ENCODE data around the gene SLC7A10. TPM values are rescaled to one million over a fixed set of nuclear protein-coding genes. Genes with fewer than 3 reads are reported as not detected.

SLC7A10 gene
- total RNA-seq, 2 donors from 2014 or later = not detected

DNA sequence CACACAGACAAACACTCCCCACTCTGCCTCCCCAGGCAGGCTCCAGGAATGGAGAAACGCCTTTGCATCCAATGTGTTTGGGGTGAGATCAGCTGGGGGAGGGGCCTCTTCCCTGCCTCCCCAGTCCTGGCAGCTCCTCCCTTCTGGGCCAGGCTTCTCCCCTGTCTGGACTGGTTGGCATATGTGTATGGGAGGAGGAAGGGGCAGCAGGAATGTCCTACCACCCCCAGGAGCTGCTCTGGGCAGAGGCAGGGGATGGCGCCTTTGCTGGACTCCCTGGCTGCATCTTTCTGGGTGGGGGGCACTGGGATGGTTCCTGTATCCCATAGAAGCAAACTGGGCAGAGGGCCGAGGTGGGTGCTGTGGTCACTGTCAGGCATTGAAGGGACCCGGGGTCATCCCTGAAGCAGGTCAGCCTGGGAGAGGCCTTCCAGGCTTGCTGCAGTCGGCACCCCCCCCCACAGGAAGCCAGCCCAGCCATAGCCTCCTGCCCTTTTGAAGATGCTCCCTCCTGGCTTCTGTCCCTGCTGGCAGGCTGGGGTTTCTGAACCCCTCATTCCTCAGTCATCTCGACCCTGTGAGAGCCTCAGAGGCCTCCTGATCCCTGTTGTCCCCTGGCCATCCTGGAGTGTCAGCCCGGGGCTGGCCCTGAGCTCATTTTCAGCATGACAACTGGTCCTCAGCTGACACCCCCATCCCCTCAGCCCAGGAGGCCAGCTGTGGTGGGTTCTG, 21.2 kb upstream of the SLC7A10 start:
- DNase-seq = no peak
- Histone ChIP-seq H3K4me3 (no peak overlapping the region), H3K27ac (no peak overlapping the region), H3K36me3 (no peaks in the 10 kb centered on the region), H3K4me1 (peaks cover under 1% of the 10 kb centered on the region), H3K9me3 (no peaks in the 10 kb centered on the region), H3K9ac (ENCODE audit: low read depth in 2 of 2, low read length in 2 of 2) (no peak overlapping the region), H3K27me3 (no peaks in the 10 kb centered on the region)
- TF ChIP-seq, protein P1, sequence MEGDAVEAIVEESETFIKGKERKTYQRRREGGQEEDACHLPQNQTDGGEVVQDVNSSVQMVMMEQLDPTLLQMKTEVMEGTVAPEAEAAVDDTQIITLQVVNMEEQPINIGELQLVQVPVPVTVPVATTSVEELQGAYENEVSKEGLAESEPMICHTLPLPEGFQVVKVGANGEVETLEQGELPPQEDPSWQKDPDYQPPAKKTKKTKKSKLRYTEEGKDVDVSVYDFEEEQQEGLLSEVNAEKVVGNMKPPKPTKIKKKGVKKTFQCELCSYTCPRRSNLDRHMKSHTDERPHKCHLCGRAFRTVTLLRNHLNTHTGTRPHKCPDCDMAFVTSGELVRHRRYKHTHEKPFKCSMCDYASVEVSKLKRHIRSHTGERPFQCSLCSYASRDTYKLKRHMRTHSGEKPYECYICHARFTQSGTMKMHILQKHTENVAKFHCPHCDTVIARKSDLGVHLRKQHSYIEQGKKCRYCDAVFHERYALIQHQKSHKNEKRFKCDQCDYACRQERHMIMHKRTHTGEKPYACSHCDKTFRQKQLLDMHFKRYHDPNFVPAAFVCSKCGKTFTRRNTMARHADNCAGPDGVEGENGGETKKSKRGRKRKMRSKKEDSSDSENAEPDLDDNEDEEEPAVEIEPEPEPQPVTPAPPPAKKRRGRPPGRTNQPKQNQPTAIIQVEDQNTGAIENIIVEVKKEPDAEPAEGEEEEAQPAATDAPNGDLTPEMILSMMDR (IDR thresholded peaks at IDR 0.05) = no peak
- intact Hi-C loops (cut with DNase I) = no loop called here

DNA sequence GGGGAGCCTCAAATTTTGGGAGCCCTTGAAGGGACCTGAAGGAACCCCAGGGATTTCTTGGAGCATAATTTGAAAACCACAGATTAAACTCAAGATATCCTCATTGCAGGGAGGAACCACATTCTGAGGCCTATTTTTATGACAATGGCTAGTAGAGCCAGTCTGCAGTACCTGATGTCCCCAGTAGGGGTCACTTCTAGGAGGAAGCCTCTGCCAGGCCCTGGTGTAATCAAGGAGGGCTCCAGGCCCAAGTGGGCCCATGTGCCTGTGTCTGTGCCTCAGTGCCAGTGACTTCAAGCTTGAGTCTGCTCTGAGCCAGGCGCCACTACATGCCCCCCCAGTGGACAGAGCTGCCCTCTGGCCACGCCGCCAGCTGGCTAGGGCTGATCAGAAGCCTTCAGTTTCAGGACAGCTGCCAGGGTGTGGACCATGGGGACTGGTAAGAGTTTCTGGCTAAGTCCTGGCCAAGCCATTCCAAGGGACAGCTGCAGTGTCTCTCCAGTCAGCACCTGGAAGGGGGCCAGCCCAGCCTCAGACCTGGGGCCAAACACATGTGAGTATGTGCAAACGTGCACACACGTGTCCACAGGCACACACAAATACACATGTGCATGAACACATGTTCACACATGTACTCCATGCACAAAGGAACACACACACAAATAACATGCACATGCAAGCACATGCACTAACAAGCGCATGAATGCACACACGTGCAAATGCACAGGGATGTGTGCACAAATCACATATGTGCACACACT, 20.5 kb upstream of the SLC7A10 start:
- H3K36me3 ChIP-seq = no peaks in the 10 kb centered on the region
- H3K9ac ChIP-seq (ENCODE audit: low read depth in 2 of 2, low read length in 2 of 2) = no peak overlapping the region
- no peaks in the 10 kb centered on the region for H3K9me3 ChIP-seq
- H3K4me1 ChIP-seq = peaks cover 8% of the 10 kb centered on the region
- no peak for DNase-seq
- intact Hi-C loops (cut with DNase I) = no loop called here
- no peaks in the 10 kb centered on the region for H3K27me3 ChIP-seq
- no peak overlapping the region for H3K27ac ChIP-seq
- TF ChIP-seq, protein P1 (IDR thresholded peaks at IDR 0.05) = peak; percentile 36
- no peak overlapping the region for H3K4me3 ChIP-seq

DNA sequence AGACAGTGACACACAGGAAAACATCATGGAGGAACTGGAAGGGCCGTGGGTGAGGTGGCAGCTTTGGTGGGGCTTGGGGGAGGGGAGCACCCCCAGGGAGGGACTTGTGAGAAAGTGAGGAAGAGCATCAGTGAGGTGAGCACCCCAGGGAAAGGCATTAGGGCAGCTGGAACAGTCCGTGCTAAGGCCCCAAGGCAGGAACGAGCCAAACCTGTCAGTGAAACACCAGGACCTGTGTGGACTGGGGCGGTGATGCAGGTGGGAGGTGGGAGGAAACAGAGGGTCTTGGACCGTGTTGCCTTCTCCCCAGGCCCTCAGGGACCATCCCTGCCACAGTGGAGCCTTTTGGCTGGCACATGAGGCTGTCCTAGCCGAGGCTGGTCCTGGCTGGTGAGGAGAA, 17.3 kb upstream of the SLC7A10 start:
- Histone ChIP-seq H3K27me3 (no peaks in the 10 kb centered on the region), H3K27ac (no peak overlapping the region), H3K9me3 (no peaks in the 10 kb centered on the region), H3K9ac (ENCODE audit: low read depth in 2 of 2, low read length in 2 of 2) (no peak overlapping the region), H3K36me3 (no peaks in the 10 kb centered on the region), H3K4me1 (peaks cover 9% of the 10 kb centered on the region), H3K4me3 (no peak overlapping the region)
- intact Hi-C loops (cut with DNase I) = no loop called here
- TF ChIP-seq, protein P1 (IDR thresholded peaks at IDR 0.05) = no peak
- DNase-seq = no peak

DNA sequence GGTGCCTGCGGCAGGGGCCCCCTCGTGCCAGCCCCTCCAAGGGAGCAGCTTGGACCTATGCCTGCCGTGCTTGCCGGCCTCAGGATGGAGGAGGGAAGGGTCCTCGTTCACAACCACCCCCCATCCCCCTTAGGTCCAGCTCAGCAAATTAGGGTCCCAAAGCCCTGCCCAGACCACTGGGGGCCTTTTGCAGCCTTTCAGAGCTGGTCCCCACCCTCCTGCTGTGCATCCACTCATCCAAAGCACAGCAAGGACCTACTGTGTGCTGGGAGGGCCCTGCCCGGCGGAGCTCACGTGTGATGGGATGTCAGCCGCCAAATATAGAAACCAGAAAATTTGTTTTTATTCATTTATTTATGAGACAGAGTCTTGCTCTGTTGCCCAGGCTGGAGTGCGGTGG, 16.5 kb upstream of the SLC7A10 start:
- no peak overlapping the region for H3K27ac ChIP-seq
- TF ChIP-seq, protein P1 (IDR thresholded peaks at IDR 0.05) = no peak
- DNase-seq = no peak
- intact Hi-C loops (cut with DNase I) = no loop called here
- H3K36me3 ChIP-seq = no peaks in the 10 kb centered on the region
- H3K27me3 ChIP-seq = no peaks in the 10 kb centered on the region
- no peaks in the 10 kb centered on the region for H3K9me3 ChIP-seq
- peaks cover 9% of the 10 kb centered on the region for H3K4me1 ChIP-seq
- H3K4me3 ChIP-seq = no peak overlapping the region
- no peak overlapping the region for H3K9ac ChIP-seq (ENCODE audit: low read depth in 2 of 2, low read length in 2 of 2)

DNA sequence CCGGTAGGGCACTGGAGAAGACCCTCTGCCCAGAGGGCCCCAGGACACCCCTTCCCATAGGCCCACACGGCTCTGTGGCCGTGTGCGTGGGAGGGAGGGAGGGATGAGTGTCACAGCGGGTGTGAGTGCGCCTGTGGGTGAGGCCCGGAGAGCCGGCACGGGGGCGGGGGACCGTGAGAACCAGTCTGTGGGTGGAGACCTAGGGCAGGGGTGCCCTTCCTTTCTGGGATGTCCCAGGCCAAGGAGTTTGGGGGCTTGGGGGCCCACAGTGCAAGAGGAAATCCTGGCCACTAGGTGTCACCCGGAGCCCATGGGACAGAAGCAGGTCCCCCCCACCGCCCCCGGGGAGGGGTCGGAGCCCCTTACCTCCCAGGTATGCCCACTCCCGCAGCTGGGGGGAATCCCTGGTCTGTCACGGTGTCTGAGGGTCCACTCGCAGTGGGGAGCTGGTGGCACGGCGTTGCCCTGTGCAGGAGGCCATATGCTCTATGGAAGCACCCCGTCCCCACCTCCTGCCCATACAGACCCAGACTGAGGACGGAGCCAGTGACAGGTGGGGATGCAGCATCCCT, 16.0 kb upstream of the SLC7A10 start:
- H3K36me3 ChIP-seq = no peaks in the 10 kb centered on the region
- H3K9me3 ChIP-seq = no peaks in the 10 kb centered on the region
- H3K4me1 ChIP-seq = peaks cover 9% of the 10 kb centered on the region
- H3K27ac ChIP-seq = no peak overlapping the region
- TF ChIP-seq, protein P1 (IDR thresholded peaks at IDR 0.05) = peak; percentile 58
- DNase-seq = peak; percentile 37
- H3K27me3 ChIP-seq = no peaks in the 10 kb centered on the region
- H3K9ac ChIP-seq (ENCODE audit: low read depth in 2 of 2, low read length in 2 of 2) = no peak overlapping the region
- intact Hi-C loops (cut with DNase I) = loop anchor here (2.0 kb wide), 1 partner anchor 165 kb away; no protein-coding TSS in a partner anchor
- no peak overlapping the region for H3K4me3 ChIP-seq
